RKO (cell line): ENCODE results near the gene LRRC45.
A peak's percentile ranks its signal among the peaks of the same experiment; 100 is the strongest.

Experiments used
- DNase-seq: peaks from one replicate; pipeline ENCODE4 v3.0.0-alpha.2; 2016; ENCODE audit warnings: low spot score

LRRC45 gene

GRCh38 chr17:82019690-82020571, 3.2 kb upstream of the LRRC45 start:
- DNase-seq: peak; percentile 53

- no peak for DNase-seq
Observed at GRCh38 chr17:82020572-82021106, 2.5 kb upstream of the LRRC45 start.

- DNase-seq: peak; percentile 88
Observed at GRCh38 chr17:82021107-82021899, 1.8 kb upstream of the LRRC45 start.

GRCh38 chr17:82021900-82022309, 1.2 kb upstream of the LRRC45 start:
- DNase-seq: peak; percentile 51

- DNase-seq: no peak
Observed at GRCh38 chr17:82022310-82022980, 660 bp upstream of the LRRC45 start, which contains the start of gene CENPX. TSS of gene CENPX (minus strand) at chr17:82022878. CDS start at chr17:82022861, 17 bp downstream.

GRCh38 chr17:82023447-82024241, 539 bp downstream of the LRRC45 start:
- peak; percentile 38 for DNase-seq

GRCh38 chr17:82024859-82025258, 1.8 kb downstream of the LRRC45 start:
- no peak for DNase-seq

GRCh38 chr17:82025401-82026107, 2.4 kb downstream of the LRRC45 start:
- no peak for DNase-seq

- DNase-seq: no peak
Observed at GRCh38 chr17:82028246-82028645, 5.1 kb downstream of the LRRC45 start.

GRCh38 chr17:82028966-82029365, 5.9 kb downstream of the LRRC45 start:
- DNase-seq: no peak

GRCh38 chr17:82029391-82029790, 6.3 kb downstream of the LRRC45 start:
- DNase-seq: no peak

GRCh38 chr17:82029990-82030469, 6.9 kb downstream of the LRRC45 start:
- no peak for DNase-seq

GRCh38 chr17:82030470-82031302, 7.6 kb downstream of the LRRC45 start:
- DNase-seq: peak; percentile 88

GRCh38 chr17:82031303-82031884, 8.3 kb downstream of the LRRC45 start, which contains the start of gene RAC3:
TSS of gene RAC3 (plus strand) at chr17:82031678. CDS start at chr17:82031762, 84 bp downstream.
- DNase-seq: peak; percentile 68

- DNase-seq: peak; percentile 47
Observed at GRCh38 chr17:82031885-82032627, 9.0 kb downstream of the LRRC45 start.

GRCh38 chr17:82033359-82034085, 10.4 kb downstream of the LRRC45 start:
- DNase-seq: no peak

GRCh38 chr17:82034371-82035011, 11.4 kb downstream of the LRRC45 start:
- DNase-seq: no peak
